ENCODE results near the gene CAPN5. TPM values are rescaled to one million over a fixed set of nuclear protein-coding genes. Genes with fewer than 3 reads are reported as not detected.
A peak's percentile ranks its signal among the peaks of the same experiment; 100 is the strongest.

Gene CAPN5
- total and polyA plus RNA-seq, 10 of the 15 experiments (the other 5 are each of a cell fraction or from before 2014, with no cell fraction given): 0.02 to 0.33 (median 0.07) TPM; not detected in 3

DNA sequence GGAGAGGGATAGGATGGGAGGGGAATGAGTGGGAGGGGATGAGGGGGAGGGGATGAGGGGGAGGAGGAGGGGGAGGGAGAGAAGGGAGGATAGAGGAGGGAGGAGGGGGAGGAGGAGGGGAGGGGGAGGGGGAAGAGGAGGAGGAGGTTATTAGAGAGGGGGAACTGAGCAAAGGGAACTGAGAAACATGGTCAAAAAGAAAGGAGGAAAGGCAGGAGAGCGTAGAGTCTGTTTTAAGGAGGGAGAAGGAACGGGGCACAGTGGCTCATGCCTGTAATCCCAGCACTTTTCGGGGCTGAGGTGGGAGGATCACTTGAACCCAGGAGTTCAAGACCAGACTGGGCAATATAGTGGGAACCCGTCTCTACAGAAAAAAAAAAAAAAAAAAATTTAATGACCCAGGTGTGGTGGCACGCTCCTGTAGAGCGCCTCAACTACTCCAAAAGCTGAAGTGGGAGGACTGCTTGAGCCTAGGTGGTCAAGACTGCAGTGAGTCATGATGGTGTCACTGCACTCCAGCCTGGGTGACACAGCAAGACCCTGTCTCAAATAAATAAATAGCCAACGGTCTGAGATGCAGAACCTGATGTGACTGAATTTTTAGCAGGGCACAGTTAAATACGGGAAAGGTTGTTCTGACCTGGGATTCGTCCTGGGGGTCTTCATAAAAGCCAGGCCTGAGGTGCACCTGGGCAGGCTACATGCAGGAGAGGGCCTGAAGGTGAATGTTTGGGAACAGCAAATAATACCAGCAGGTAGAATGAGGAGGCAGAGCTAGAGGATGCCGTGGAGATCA, 28.5 kb upstream of the CAPN5 start:
- H2AFZ ChIP-seq (ENCODE audit: control insufficient read depth, low read depth, low read length): no peak overlapping the region
- no peaks in the 10 kb centered on the region for H3K36me3 ChIP-seq (ENCODE audit: control insufficient read depth in 2 of 2, insufficient read depth in 2 of 2, low read length in 1 of 2)
- intact Hi-C loops (cut with micrococcal nuclease; ENCODE audit: unreplicated experiment) (no loop called here), in situ Hi-C loops (cut with MboI) (no loop called here)
- DNase-seq (ENCODE audit: low read depth, low spot score) (no peak), FAIRE-seq (no peak), ATAC-seq (peak; percentile 64)
- no peak overlapping the region for H3K4me3 ChIP-seq
- ChIA-PET RAD21 (ENCODE audit: unreplicated experiment) (no interaction called here), POLR2A (interaction anchor here (0.7 kb wide), 2 partner anchors 29 to 127 kb away, joined by 3 read pairs; no protein-coding TSS in a partner anchor), CTCF (interaction anchor here (1.0 to 4.5 kb wide), 3 partner anchors 8 to 119 kb away, joined by 3 to 31 read pairs (median 3); no protein-coding TSS in a partner anchor), SMC1A (ENCODE audit: uncharacterized antibody, unreplicated experiment) (interaction anchor here (2.0 to 4.6 kb wide), 2 partner anchors 118 to 119 kb away, joined by 8 to 28 read pairs; no protein-coding TSS in a partner anchor)
- H3K27ac ChIP-seq (ENCODE audit: control insufficient read depth, insufficient read depth): no peak overlapping the region
- no TSS peak for BruUV-seq (replicated peaks)
- no peaks in the 10 kb centered on the region; the same call in 2 of the 3 replicates for H3K9me3 ChIP-seq (replicated peaks; ENCODE audit: control insufficient read depth, insufficient read depth, low read length)
- H3K4me2 ChIP-seq (ENCODE audit: control insufficient read depth, insufficient read depth): peak overlapping the region; percentile 41
- no peaks in the 10 kb centered on the region for H4K20me1 ChIP-seq (ENCODE audit: control insufficient read depth, insufficient read depth)
- no peaks in the 10 kb centered on the region for H3K79me2 ChIP-seq (ENCODE audit: control insufficient read depth, insufficient read depth, low read length)
- no peak overlapping the region for H3K9ac ChIP-seq (ENCODE audit: control insufficient read depth, insufficient read depth, low read length)
- 4% methylated on average over 10 of the region's 10 CpGs for WGBS (ENCODE audit: insufficient coverage, insufficient replicate concordance, low lambda C conversion rate, missing lambda C conversion rate)
- H3K27me3 ChIP-seq (replicated peaks in 1 of 2; ENCODE audit: control insufficient read depth in 2 of 2, insufficient read depth in 2 of 2, low read length in 1 of 2): peaks cover 1 to 4% of the 10 kb centered on the region in 2 experiments; a peak in 3 of 4 replicates
- peaks cover 6% of the 10 kb centered on the region for H3K4me1 ChIP-seq (ENCODE audit: control insufficient read depth, insufficient read depth, low read length)
- no peak for TF ChIP-seq EGR1 (IDR thresholded peaks at IDR 0.05; ENCODE audit: borderline replicate concordance in 1 of 2, low read depth in 2 of 2, low read length in 2 of 2)
- no peak for TF ChIP-seq KDM1A (IDR thresholded peaks at IDR 0.05; ENCODE audit: borderline replicate concordance)
- TF ChIP-seq, protein P1, sequence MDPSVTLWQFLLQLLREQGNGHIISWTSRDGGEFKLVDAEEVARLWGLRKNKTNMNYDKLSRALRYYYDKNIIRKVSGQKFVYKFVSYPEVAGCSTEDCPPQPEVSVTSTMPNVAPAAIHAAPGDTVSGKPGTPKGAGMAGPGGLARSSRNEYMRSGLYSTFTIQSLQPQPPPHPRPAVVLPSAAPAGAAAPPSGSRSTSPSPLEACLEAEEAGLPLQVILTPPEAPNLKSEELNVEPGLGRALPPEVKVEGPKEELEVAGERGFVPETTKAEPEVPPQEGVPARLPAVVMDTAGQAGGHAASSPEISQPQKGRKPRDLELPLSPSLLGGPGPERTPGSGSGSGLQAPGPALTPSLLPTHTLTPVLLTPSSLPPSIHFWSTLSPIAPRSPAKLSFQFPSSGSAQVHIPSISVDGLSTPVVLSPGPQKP (IDR thresholded peaks at IDR 0.05; ENCODE audit: low read depth, low read length): no peak
- no peak for TF ChIP-seq TCF7 (IDR thresholded peaks at IDR 0.05; ENCODE audit: borderline replicate concordance)
- TF ChIP-seq CBX5 (IDR thresholded peaks at IDR 0.05; ENCODE audit: low read depth): no peak
- no peak for TF ChIP-seq HCFC1 (IDR thresholded peaks at IDR 0.05; ENCODE audit: low read length)
- TF ChIP-seq EZH2 (IDR thresholded peaks at IDR 0.05; ENCODE audit: borderline replicate concordance, control insufficient read depth, low read depth, low read length): no peak
- TF ChIP-seq, protein P2, sequence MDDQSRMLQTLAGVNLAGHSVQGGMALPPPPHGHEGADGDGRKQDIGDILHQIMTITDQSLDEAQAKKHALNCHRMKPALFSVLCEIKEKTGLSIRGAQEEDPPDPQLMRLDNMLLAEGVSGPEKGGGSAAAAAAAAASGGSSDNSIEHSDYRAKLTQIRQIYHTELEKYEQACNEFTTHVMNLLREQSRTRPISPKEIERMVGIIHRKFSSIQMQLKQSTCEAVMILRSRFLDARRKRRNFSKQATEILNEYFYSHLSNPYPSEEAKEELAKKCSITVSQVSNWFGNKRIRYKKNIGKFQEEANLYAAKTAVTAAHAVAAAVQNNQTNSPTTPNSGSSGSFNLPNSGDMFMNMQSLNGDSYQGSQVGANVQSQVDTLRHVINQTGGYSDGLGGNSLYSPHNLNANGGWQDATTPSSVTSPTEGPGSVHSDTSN (IDR thresholded peaks at IDR 0.05; ENCODE audit: insufficient replicate concordance, low read depth, low read length): no peak
- TF ChIP-seq, protein P3, sequence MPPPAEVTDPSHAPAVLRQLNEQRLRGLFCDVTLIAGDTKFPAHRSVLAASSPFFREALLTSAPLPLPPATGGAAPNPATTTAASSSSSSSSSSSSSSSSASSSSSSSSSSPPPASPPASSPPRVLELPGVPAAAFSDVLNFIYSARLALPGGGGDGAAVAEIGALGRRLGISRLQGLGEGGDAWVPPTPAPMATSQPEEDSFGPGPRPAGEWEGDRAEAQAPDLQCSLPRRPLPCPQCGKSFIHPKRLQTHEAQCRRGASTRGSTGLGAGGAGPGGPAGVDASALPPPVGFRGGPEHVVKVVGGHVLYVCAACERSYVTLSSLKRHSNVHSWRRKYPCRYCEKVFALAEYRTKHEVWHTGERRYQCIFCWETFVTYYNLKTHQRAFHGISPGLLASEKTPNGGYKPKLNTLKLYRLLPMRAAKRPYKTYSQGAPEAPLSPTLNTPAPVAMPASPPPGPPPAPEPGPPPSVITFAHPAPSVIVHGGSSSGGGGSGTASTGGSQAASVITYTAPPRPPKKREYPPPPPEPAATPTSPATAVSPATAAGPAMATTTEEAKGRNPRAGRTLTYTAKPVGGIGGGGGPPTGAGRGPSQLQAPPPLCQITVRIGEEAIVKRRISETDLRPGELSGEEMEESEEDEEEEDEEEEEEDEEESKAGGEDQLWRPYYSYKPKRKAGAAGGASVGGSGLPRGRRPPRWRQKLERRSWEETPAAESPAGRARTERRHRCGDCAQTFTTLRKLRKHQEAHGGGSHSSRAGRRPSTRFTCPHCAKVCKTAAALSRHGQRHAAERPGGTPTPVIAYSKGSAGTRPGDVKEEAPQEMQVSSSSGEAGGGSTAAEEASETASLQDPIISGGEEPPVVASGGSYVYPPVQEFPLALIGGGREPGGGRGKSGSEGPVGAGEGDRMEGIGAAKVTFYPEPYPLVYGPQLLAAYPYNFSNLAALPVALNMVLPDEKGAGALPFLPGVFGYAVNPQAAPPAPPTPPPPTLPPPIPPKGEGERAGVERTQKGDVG (CRISPR knock-in tag; IDR thresholded peaks at IDR 0.05): no peak
- TF ChIP-seq ZNF217 (IDR thresholded peaks at IDR 0.05): no peak
- TF ChIP-seq HDGF (IDR thresholded peaks at IDR 0.05): no peak
- TF ChIP-seq ESRRA (IDR thresholded peaks at IDR 0.05; ENCODE audit: low read length): no peak
- TF ChIP-seq JUND (IDR thresholded peaks at IDR 0.05; ENCODE audit: low read depth, low read length): no peak
- TF ChIP-seq, protein P4, sequence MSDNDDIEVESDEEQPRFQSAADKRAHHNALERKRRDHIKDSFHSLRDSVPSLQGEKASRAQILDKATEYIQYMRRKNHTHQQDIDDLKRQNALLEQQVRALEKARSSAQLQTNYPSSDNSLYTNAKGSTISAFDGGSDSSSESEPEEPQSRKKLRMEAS (IDR thresholded peaks at IDR 0.05; ENCODE audit: low read depth, low read length): no peak
- no peak for TF ChIP-seq RFX5 (IDR thresholded peaks at IDR 0.05; ENCODE audit: low read depth, low read length)
- TF ChIP-seq CHD2 (IDR thresholded peaks at IDR 0.05; ENCODE audit: borderline replicate concordance, low read depth, low read length): no peak
- TF ChIP-seq ZZZ3 (IDR thresholded peaks at IDR 0.05; ENCODE audit: control insufficient read depth, insufficient read length, low read depth): no peak
- no peak for TF ChIP-seq TAF1 (IDR thresholded peaks at IDR 0.05; ENCODE audit: borderline replicate concordance, low read depth, low read length)
- TF ChIP-seq RB1 (IDR thresholded peaks at IDR 0.05; ENCODE audit: borderline replicate concordance): no peak
